GM12878 (cell line): ENCODE measurements around the gene TMEM88. TPM values are rescaled to one million over a fixed set of nuclear protein-coding genes. Genes with fewer than 3 reads are reported as not detected.
A peak's percentile ranks its signal among the peaks of the same experiment; 100 is the strongest.

ENCODE experiments used
- ATAC-seq: fragments of 200-7000 bp; cut with Tn5 transposase; 3 replicates; pipeline ENCODE4 v1.9.1; 2020; ENCODE audit warnings: mild to moderate bottlenecking, moderate library complexity
- BruUV-seq: library from RNA; stranded (reverse); fragments of 400-500 nt; replicated peaks from 2 replicates; lab custom pipeline; 2021; lab: Mats Ljungman, UMichigan
- CTCF ChIA-PET: fragments of 300-600 bp; sonication (Branson Sonifier 250); formaldehyde crosslinking; extraction: SDS; loops from one replicate; lab custom pipeline; 2021; ENCODE audit warnings: inconsistent platforms; lab: Yijun Ruan, JAX
- POLR2A ChIA-PET: fragments of 350-600 bp; formaldehyde crosslinking; extraction: SDS; loops from one replicate; lab custom pipeline; 2021; ENCODE audit warnings: inconsistent platforms; lab: Charles Lee
- RAD21 ChIA-PET: fragments of 300-600 bp; sonication (Branson Sonifier 250); formaldehyde crosslinking; loops from one replicate; lab custom pipeline; 2023; ENCODE audit warnings: antibody characterized with exemption; ENCODE audit not compliant: unreplicated experiment; lab: Charles Lee
- SMC1A ChIA-PET: fragments of 300-600 bp; sonication (Branson Sonifier 250); formaldehyde crosslinking; loops from one replicate; lab custom pipeline; 2023; ENCODE audit not compliant: unreplicated experiment, uncharacterized antibody; lab: Charles Lee
- DNase-seq: peaks from one replicate; pipeline ENCODE4 v3.0.0-alpha.2; 2011; ENCODE audit warnings: low read depth, low spot score
- FAIRE-seq: peaks from 3 replicates; lab custom pipeline; 2011; peaks lifted over from hg19 to GRCh38; lab: Jason Lieb, UNC
- H2AFZ ChIP-seq: 2 replicates; pipeline ENCODE4 v1.6.0; 2011; ENCODE audit warnings: low read depth, low read length, control low read depth; ENCODE audit not compliant: control insufficient read depth
- H3K27ac ChIP-seq: 2 replicates; pipeline ENCODE4 v1.5.1; 2011; ENCODE audit warnings: control low read depth; ENCODE audit not compliant: control insufficient read depth, insufficient read depth
- H3K27me3 ChIP-seq, 2 experiments: replicated peaks in 1 of 2; 2 replicates each; pipeline versions ENCODE4 v1.6.0 to v1.6.1; 2011; ENCODE audit warnings: low read length in 1 of 2; ENCODE audit not compliant: control insufficient read depth in 2 of 2, insufficient read depth in 2 of 2
- H3K36me3 ChIP-seq, 2 experiments: 2 replicates each; pipeline ENCODE4 v1.5.1; 2011; ENCODE audit warnings: low read length in 1 of 2; ENCODE audit not compliant: control insufficient read depth in 2 of 2, insufficient read depth in 2 of 2
- H3K4me1 ChIP-seq: 2 replicates; pipeline ENCODE4 v1.6.1; 2011; ENCODE audit warnings: mild to moderate bottlenecking, low read length, moderate library complexity, mixed read lengths; ENCODE audit not compliant: control insufficient read depth, insufficient read depth
- H3K4me2 ChIP-seq: 2 replicates; pipeline ENCODE4 v1.6.0; 2011; ENCODE audit warnings: control low read depth; ENCODE audit not compliant: control insufficient read depth, insufficient read depth
- H3K4me3 ChIP-seq: fragments of 200-600 bp; sonication (generic); 2 replicates; pipeline ENCODE4 v1.5.1; 2016
- H3K79me2 ChIP-seq: 2 replicates; pipeline ENCODE4 v1.6.0; 2011; ENCODE audit warnings: low read length; ENCODE audit not compliant: control insufficient read depth, insufficient read depth
- H3K9ac ChIP-seq: 2 replicates; pipeline ENCODE4 v1.8.0; 2011; ENCODE audit warnings: low read length, control low read depth, mixed read lengths; ENCODE audit not compliant: control insufficient read depth, insufficient read depth
- H3K9me3 ChIP-seq: replicated peaks from 3 replicates; pipeline ENCODE4 v1.5.1; 2011; ENCODE audit warnings: mild to moderate bottlenecking, low read length; ENCODE audit not compliant: control insufficient read depth, insufficient read depth
- H4K20me1 ChIP-seq: 2 replicates; pipeline ENCODE4 v1.6.0; 2011; ENCODE audit not compliant: control insufficient read depth, insufficient read depth
- ATF7 ChIP-seq: fragments of 450-650 bp; IDR thresholded peaks from 2 replicates; pipeline ENCODE4 v1.6.1; 2016; ENCODE audit warnings: low read depth, mild to moderate bottlenecking
- HCFC1 ChIP-seq: fragments of 150-350 bp; IDR thresholded peaks from 2 replicates; pipeline ENCODE4 v1.6.1; 2014; ENCODE audit warnings: low read length
- IKZF1 ChIP-seq: fragments of 450-650 bp; conservative IDR thresholded peaks from 2 replicates; pipeline ENCODE4 v1.6.1; 2017; ENCODE audit warnings: antibody characterized with exemption, mild to moderate bottlenecking
- NFIC ChIP-seq: IDR thresholded peaks from 2 replicates; pipeline ENCODE4 v1.6.1; 2012; ENCODE audit warnings: low read depth, mild to moderate bottlenecking, inconsistent platforms, low read length, moderate library complexity
- WGBS: methylation state at CpG from one replicate; pipeline ENCODE4 v1.1.6; 2016; ENCODE audit warnings: low lambda C conversion rate; ENCODE audit not compliant: insufficient replicate concordance, insufficient coverage; ENCODE audit errors: missing lambda C conversion rate; 5-methylcytosine and 5-hydroxymethylcytosine counted together
- in situ Hi-C: fragments of 300-500 bp; cut with MboI; formaldehyde crosslinking; loops from 9 replicates; pipeline ENCODE4 v1.14.3; 2018; ENCODE audit warnings: mixed read lengths
- intact Hi-C: fragments of 100-400 bp; cut with micrococcal nuclease; formaldehyde crosslinking; loops from one replicate; pipeline ENCODE4 v1.14.2; 2022; ENCODE audit not compliant: unreplicated experiment
- polyA plus RNA-seq, 11 experiments: library from polyadenylated mRNA; depleted of rRNA in 4 of 11; unstranded in 6 of 11; stranded (reverse) in 5 of 11; fragments of >200 nt; fragmentation: Nextera tagmentation in 4 of 11; fragmentation: Illumina TruSeq in 1 of 11; extraction: Ambion mirVana in 4 of 11; extraction: Trizol in 1 of 11; gene quantifications; 1 replicate in 1 of 11; 2 replicates in 10 of 11; pipeline versions ENCODE4 v1.2.1 to v1.2.3, GENCODE V29; 2011 to 2016; ENCODE audit warnings: inconsistent platforms in 2 of 11, missing spikeins in 2 of 11, low read depth in 1 of 11
- total RNA-seq, 4 experiments: library from RNA; depleted of rRNA in 3 of 4; stranded (reverse); fragments of >200 nt in 3 of 4; fragmentation: Illumina TruSeq in 1 of 4; extraction: Trizol in 1 of 4; gene quantifications; 2 replicates each; pipeline versions ENCODE4 v1.2.1 to v1.2.3, GENCODE V29; 2013 to 2021
- TF ChIP-seq, protein P1 (sequence below): fragments of 450-650 bp; IDR thresholded peaks from 2 replicates; pipeline ENCODE4 v1.6.1; 2016; ENCODE audit warnings: mild to moderate bottlenecking

TMEM88 gene
- total and polyA plus RNA-seq, 10 of the 15 experiments (the other 5 are each of a cell fraction or from before 2014, with no cell fraction given), result 0.21 to 2.2 (median 0.62) TPM; not detected in 5

DNA sequence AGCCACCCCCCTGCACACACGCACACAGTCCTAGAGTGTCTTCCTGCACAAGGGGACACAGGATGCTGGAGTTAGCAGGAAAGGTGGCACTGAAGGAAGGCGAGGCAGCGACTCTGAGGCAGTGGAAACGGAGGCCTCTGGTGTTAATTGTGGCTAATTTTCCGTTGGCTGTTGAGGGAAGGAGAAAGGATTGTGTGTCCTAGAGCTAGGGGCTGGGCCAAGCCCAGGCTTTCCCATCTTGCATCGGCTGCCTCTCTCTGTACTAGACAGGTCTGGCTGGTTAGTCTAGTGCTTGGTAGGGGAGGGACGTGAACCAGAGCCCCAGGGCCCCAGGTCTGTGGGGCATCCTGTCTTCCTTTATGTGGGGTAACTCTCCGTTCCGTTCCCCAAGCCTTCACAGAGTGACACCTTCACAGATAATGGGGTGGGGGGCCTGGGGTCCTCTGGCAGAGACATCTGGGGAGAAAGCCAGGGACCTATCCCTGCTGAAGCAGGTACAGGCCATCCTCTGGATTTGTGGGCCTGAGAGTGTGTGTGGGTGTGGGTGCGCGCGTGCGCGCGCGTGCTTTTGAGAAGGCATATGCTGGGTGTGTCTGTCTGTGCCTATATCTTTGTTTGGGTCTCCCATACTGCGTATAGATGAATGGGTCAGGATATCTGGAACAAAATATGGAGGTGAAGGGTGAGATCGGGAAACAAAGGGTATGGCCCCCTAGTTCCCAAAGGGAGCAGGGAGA lies 33.5 kb downstream of the TMEM88 start, which contains the start of gene CHD3:
TSS of gene CHD3 (plus strand) at position 606 of the 737 bp plus-strand sequence. CDS start 212 bp downstream, outside the sequence.
- H3K27me3 ChIP-seq, result no peaks in the 10 kb centered on the region
- CTCF ChIA-PET, result interaction anchor here (1.5 kb wide), 2 partner anchors 17 to 25 kb away, joined by 3 read pairs; no protein-coding TSS in a partner anchor
- H3K4me2 ChIP-seq, result peak within 1 kb of the TSS; percentile 84
- H3K79me2 ChIP-seq, result peaks cover 45% of the 10 kb centered on the region
- BruUV-seq, result no TSS peak
- TF ChIP-seq, protein P1, sequence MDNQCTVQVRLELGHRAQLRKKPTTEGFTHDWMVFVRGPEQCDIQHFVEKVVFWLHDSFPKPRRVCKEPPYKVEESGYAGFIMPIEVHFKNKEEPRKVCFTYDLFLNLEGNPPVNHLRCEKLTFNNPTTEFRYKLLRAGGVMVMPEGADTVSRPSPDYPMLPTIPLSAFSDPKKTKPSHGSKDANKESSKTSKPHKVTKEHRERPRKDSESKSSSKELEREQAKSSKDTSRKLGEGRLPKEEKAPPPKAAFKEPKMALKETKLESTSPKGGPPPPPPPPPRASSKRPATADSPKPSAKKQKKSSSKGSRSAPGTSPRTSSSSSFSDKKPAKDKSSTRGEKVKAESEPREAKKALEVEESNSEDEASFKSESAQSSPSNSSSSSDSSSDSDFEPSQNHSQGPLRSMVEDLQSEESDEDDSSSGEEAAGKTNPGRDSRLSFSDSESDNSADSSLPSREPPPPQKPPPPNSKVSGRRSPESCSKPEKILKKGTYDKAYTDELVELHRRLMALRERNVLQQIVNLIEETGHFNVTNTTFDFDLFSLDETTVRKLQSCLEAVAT, result 0 out of 2 replicates have a peak, but pooled peaks have one; percentile 16
- TF ChIP-seq HCFC1 (peak; percentile 9; the same call in 1 of the 2 replicates), NFIC (no peak), IKZF1 (0 out of 2 replicates have a peak, but pooled peaks have one; percentile 7), ATF7 (no peak)
- TF ChIP-seq, all 136 proteins: peak for 3
- Histone ChIP-seq H3K27ac (peak within 1 kb of the TSS; percentile 74), H2AFZ (peak within 1 kb of the TSS; percentile 76), H3K4me1 (peaks cover 6% of the 10 kb centered on the region), H4K20me1 (no peaks in the 10 kb centered on the region), H3K9ac (peak within 1 kb of the TSS; percentile 52), H3K9me3 (no peaks in the 10 kb centered on the region), H3K36me3 (peaks cover 7 to 8% of the 10 kb centered on the region in 2 experiments; a peak in 3 of 4 replicates), H3K4me3 (peak within 1 kb of the TSS; percentile 88)
- POLR2A ChIA-PET, result no interaction called here
- in situ Hi-C loops, result no loop called here
- ATAC-seq (no peak), FAIRE-seq (no peak), DNase-seq (no peak)
- intact Hi-C loops, result no loop called here
- WGBS, result 60% methylated on average over 18 of the region's 18 CpGs
- SMC1A ChIA-PET, result no interaction called here
- RAD21 ChIA-PET, result no interaction called here
